Cardiac fibroblast (primary cell): ENCODE results near the gene RNF25.

ENCODE experiments used
- DNase-seq, 2 donors: peaks; one replicate each; pipeline versions ENCODE4 v3.0.0 to v3.0.0-alpha.2; 2010; ENCODE audit warnings: low read depth in 2 of 2
- H3K4me3 ChIP-seq, 2 donors: replicated peaks in 1 of 2; 1 replicate in 1 of 2; 2 replicates in 1 of 2; pipeline ENCODE4 v1.5.1; 2011; ENCODE audit warnings: low read depth in 2 of 2, low read length in 2 of 2, mild to moderate bottlenecking in 2 of 2, moderate library complexity in 1 of 2
- TF ChIP-seq, protein P1 (sequence below): IDR thresholded peaks from one replicate; pipeline ENCODE4 v1.5.1; 2011; ENCODE audit warnings: low read depth, mild to moderate bottlenecking, low read length, inconsistent platforms

RNF25 gene

DNA sequence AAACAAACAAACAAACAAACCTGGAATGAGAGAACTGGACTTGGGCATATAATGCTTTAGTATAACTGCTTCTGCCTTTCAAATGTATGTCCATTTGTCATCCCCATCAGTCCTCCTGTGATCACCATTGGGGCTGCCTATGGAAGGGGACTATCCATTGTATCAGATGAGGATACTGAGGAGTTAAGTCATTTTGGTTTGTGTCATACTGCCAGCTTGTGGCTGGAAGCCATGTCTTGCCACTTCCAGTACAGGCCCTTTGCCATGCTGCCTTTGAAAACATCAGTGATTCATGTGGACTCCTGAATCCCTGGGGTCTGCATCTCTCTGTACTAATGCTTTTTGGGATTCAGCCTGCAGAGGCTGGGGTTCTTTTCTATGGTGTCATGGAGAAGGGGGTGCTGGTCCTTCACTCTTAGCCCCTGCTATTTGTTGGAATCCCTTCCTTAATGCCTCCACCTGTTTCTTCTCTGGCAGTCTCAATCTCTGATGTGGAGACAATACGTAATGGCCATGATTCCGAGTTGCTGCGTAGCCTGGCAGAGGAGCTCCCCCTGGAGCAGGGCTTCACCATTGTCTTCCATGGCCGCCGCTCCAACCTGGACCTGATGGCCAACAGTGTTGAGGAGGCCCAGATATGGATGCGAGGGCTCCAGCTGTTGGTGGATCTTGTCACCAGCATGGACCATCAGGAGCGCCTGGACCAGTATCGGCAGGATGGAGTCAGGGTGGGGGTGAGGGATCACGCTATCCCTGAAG, 53.5 kb downstream of the RNF25 start:
- TF ChIP-seq, protein P1, sequence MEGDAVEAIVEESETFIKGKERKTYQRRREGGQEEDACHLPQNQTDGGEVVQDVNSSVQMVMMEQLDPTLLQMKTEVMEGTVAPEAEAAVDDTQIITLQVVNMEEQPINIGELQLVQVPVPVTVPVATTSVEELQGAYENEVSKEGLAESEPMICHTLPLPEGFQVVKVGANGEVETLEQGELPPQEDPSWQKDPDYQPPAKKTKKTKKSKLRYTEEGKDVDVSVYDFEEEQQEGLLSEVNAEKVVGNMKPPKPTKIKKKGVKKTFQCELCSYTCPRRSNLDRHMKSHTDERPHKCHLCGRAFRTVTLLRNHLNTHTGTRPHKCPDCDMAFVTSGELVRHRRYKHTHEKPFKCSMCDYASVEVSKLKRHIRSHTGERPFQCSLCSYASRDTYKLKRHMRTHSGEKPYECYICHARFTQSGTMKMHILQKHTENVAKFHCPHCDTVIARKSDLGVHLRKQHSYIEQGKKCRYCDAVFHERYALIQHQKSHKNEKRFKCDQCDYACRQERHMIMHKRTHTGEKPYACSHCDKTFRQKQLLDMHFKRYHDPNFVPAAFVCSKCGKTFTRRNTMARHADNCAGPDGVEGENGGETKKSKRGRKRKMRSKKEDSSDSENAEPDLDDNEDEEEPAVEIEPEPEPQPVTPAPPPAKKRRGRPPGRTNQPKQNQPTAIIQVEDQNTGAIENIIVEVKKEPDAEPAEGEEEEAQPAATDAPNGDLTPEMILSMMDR, result no peak

DNA sequence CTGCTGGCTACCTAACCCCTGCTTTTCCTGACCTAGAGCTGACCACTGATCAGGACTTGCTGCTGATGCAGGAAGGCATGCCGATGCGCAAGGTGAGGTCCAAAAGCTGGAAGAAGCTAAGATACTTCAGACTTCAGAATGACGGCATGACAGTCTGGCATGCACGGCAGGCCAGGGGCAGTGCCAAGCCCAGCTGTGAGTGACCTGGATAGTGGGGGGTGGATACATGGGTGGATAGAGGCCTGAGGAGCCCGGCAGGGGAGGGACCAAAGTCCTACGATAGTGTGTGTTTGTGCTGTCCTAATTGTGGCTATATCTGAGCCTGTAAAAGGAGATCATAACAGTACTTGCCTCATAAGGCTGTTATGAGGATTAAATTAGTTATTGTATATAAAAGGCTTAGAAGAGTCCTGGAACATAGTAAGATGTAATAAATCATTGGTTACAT, 55.9 kb downstream of the RNF25 start:
- TF ChIP-seq, protein P1, result no peak
- DNase-seq, result no peak
- no peak overlapping the region for H3K4me3 ChIP-seq

More for the DNA sequence above, 53.5 kb downstream of the RNF25 start:
- H3K4me3 ChIP-seq, result no peak overlapping the region
- DNase-seq, result no peak
